GM12878 (cell line): ENCODE data around the gene KDM4D. TPM values are rescaled to one million over a fixed set of nuclear protein-coding genes. Genes with fewer than 3 reads are reported as not detected.

Source experiments
- ATAC-seq: fragments of 200-7000 bp; cut with Tn5 transposase; 3 replicates; pipeline ENCODE4 v1.9.1; 2020; ENCODE audit warnings: mild to moderate bottlenecking, moderate library complexity
- BruUV-seq: library from RNA; stranded (reverse); fragments of 400-500 nt; replicated peaks from 2 replicates; lab custom pipeline; 2021; lab: Mats Ljungman, UMichigan
- CTCF ChIA-PET: fragments of 300-600 bp; sonication (Branson Sonifier 250); formaldehyde crosslinking; extraction: SDS; loops from one replicate; lab custom pipeline; 2021; ENCODE audit warnings: inconsistent platforms; lab: Yijun Ruan, JAX
- POLR2A ChIA-PET: fragments of 350-600 bp; formaldehyde crosslinking; extraction: SDS; loops from one replicate; lab custom pipeline; 2021; ENCODE audit warnings: inconsistent platforms; lab: Charles Lee
- RAD21 ChIA-PET: fragments of 300-600 bp; sonication (Branson Sonifier 250); formaldehyde crosslinking; loops from one replicate; lab custom pipeline; 2023; ENCODE audit warnings: antibody characterized with exemption; ENCODE audit not compliant: unreplicated experiment; lab: Charles Lee
- SMC1A ChIA-PET: fragments of 300-600 bp; sonication (Branson Sonifier 250); formaldehyde crosslinking; loops from one replicate; lab custom pipeline; 2023; ENCODE audit not compliant: unreplicated experiment, uncharacterized antibody; lab: Charles Lee
- DNase-seq: peaks from one replicate; pipeline ENCODE4 v3.0.0-alpha.2; 2011; ENCODE audit warnings: low read depth, low spot score
- FAIRE-seq: peaks from 3 replicates; lab custom pipeline; 2011; peaks lifted over from hg19 to GRCh38; lab: Jason Lieb, UNC
- H2AFZ ChIP-seq: 2 replicates; pipeline ENCODE4 v1.6.0; 2011; ENCODE audit warnings: low read depth, low read length, control low read depth; ENCODE audit not compliant: control insufficient read depth
- H3K27ac ChIP-seq: 2 replicates; pipeline ENCODE4 v1.5.1; 2011; ENCODE audit warnings: control low read depth; ENCODE audit not compliant: control insufficient read depth, insufficient read depth
- H3K27me3 ChIP-seq, 2 experiments: replicated peaks in 1 of 2; 2 replicates each; pipeline versions ENCODE4 v1.6.0 to v1.6.1; 2011; ENCODE audit warnings: low read length in 1 of 2; ENCODE audit not compliant: control insufficient read depth in 2 of 2, insufficient read depth in 2 of 2
- H3K36me3 ChIP-seq, 2 experiments: 2 replicates each; pipeline ENCODE4 v1.5.1; 2011; ENCODE audit warnings: low read length in 1 of 2; ENCODE audit not compliant: control insufficient read depth in 2 of 2, insufficient read depth in 2 of 2
- H3K4me1 ChIP-seq: 2 replicates; pipeline ENCODE4 v1.6.1; 2011; ENCODE audit warnings: mild to moderate bottlenecking, low read length, moderate library complexity, mixed read lengths; ENCODE audit not compliant: control insufficient read depth, insufficient read depth
- H3K4me2 ChIP-seq: 2 replicates; pipeline ENCODE4 v1.6.0; 2011; ENCODE audit warnings: control low read depth; ENCODE audit not compliant: control insufficient read depth, insufficient read depth
- H3K4me3 ChIP-seq: fragments of 200-600 bp; sonication (generic); 2 replicates; pipeline ENCODE4 v1.5.1; 2016
- H3K79me2 ChIP-seq: 2 replicates; pipeline ENCODE4 v1.6.0; 2011; ENCODE audit warnings: low read length; ENCODE audit not compliant: control insufficient read depth, insufficient read depth
- H3K9ac ChIP-seq: 2 replicates; pipeline ENCODE4 v1.8.0; 2011; ENCODE audit warnings: low read length, control low read depth, mixed read lengths; ENCODE audit not compliant: control insufficient read depth, insufficient read depth
- H3K9me3 ChIP-seq: replicated peaks from 3 replicates; pipeline ENCODE4 v1.5.1; 2011; ENCODE audit warnings: mild to moderate bottlenecking, low read length; ENCODE audit not compliant: control insufficient read depth, insufficient read depth
- H4K20me1 ChIP-seq: 2 replicates; pipeline ENCODE4 v1.6.0; 2011; ENCODE audit not compliant: control insufficient read depth, insufficient read depth
- ATF2 ChIP-seq: IDR thresholded peaks from 2 replicates; pipeline ENCODE4 v1.6.1; 2012; ENCODE audit warnings: low read length, inconsistent platforms
- ATF3 ChIP-seq: IDR thresholded peaks from 2 replicates; pipeline ENCODE4 v1.6.1; 2011; ENCODE audit warnings: low read depth, mild to moderate bottlenecking, low read length, moderate library complexity, borderline replicate concordance; ENCODE audit errors: extremely low read depth
- EP300 ChIP-seq, 2 experiments: fragments of 150-350 bp in 1 of 2; IDR thresholded peaks; 2 replicates each; pipeline ENCODE4 v1.6.1; 2011 to 2012; ENCODE audit warnings: low read depth in 2 of 2, low read length in 2 of 2, borderline replicate concordance in 1 of 2, improper control_type of control experiment in 1 of 2, inconsistent platforms in 1 of 2; ENCODE audit not compliant: control insufficient read depth in 1 of 2
- HDAC2 ChIP-seq: fragments of 200-600 bp; sonication (generic); IDR thresholded peaks from 2 replicates; pipeline ENCODE4 v1.6.1; 2017
- JUNB ChIP-seq: IDR thresholded peaks from 2 replicates; pipeline ENCODE4 v1.6.1; 2016; ENCODE audit warnings: antibody characterized with exemption, mild to moderate bottlenecking
- MEF2A ChIP-seq: IDR thresholded peaks from 2 replicates; pipeline ENCODE4 v1.6.1; 2011; ENCODE audit warnings: low read depth, mild to moderate bottlenecking, low read length, moderate library complexity; ENCODE audit not compliant: insufficient read depth
- SREBF2 ChIP-seq: IDR thresholded peaks from 2 replicates; pipeline ENCODE4 v1.6.1; 2012; ENCODE audit warnings: mild to moderate bottlenecking, low read length
- STAT3 ChIP-seq: IDR thresholded peaks from 2 replicates; pipeline ENCODE4 v1.6.1; 2011; ENCODE audit warnings: low read depth, low read length, improper control_type of control experiment
- ZBED1 ChIP-seq: IDR thresholded peaks from 2 replicates; pipeline ENCODE4 v1.6.1; 2016; ENCODE audit warnings: borderline replicate concordance
- WGBS: methylation state at CpG from one replicate; pipeline ENCODE4 v1.1.6; 2016; ENCODE audit warnings: low lambda C conversion rate; ENCODE audit not compliant: insufficient replicate concordance, insufficient coverage; ENCODE audit errors: missing lambda C conversion rate; 5-methylcytosine and 5-hydroxymethylcytosine counted together
- in situ Hi-C: fragments of 300-500 bp; cut with MboI; formaldehyde crosslinking; loops from 9 replicates; pipeline ENCODE4 v1.14.3; 2018; ENCODE audit warnings: mixed read lengths
- intact Hi-C: fragments of 100-400 bp; cut with micrococcal nuclease; formaldehyde crosslinking; loops from one replicate; pipeline ENCODE4 v1.14.2; 2022; ENCODE audit not compliant: unreplicated experiment
- polyA plus RNA-seq, 11 experiments: library from polyadenylated mRNA; depleted of rRNA in 4 of 11; unstranded in 6 of 11; stranded (reverse) in 5 of 11; fragments of >200 nt; fragmentation: Nextera tagmentation in 4 of 11; fragmentation: Illumina TruSeq in 1 of 11; extraction: Ambion mirVana in 4 of 11; extraction: Trizol in 1 of 11; gene quantifications; 1 replicate in 1 of 11; 2 replicates in 10 of 11; pipeline versions ENCODE4 v1.2.1 to v1.2.3, GENCODE V29; 2011 to 2016; ENCODE audit warnings: inconsistent platforms in 2 of 11, missing spikeins in 2 of 11, low read depth in 1 of 11
- total RNA-seq, 4 experiments: library from RNA; depleted of rRNA in 3 of 4; stranded (reverse); fragments of >200 nt in 3 of 4; fragmentation: Illumina TruSeq in 1 of 4; extraction: Trizol in 1 of 4; gene quantifications; 2 replicates each; pipeline versions ENCODE4 v1.2.1 to v1.2.3, GENCODE V29; 2013 to 2021

Gene KDM4D
- total and polyA plus RNA-seq, 10 of the 15 experiments (the other 5 are each of a cell fraction or from before 2014, with no cell fraction given): 0.63 to 2.6 (median 1.3) TPM

DNA sequence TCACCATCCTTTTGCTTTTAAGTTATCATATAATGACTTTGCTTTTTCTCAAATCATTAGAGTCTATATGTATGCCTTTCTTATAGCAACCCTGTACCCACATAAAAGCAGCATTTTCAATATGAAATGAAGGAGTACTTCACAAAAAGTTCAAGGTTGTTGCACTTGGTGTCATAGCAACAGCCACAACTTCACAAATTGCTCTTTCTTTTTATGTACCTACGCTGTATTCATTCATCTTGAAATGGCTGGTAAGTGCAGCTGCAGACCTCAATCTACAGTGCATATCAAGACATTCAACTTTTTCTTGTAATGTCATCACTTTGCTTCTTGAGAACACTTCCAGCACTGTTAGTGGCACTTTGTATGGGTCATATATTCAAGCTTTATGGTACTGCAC is 18.8 kb upstream of the KDM4D start:
- H3K79me2 ChIP-seq: no peaks in the 10 kb centered on the region
- ATAC-seq (no peak), FAIRE-seq (no peak)
- SMC1A ChIA-PET: no interaction called here
- 45% methylated on average over 1 of the region's 1 CpG for WGBS
- H3K4me1 ChIP-seq: no peaks in the 10 kb centered on the region
- H3K36me3 ChIP-seq: 0 out of 4 replicates have a peak, but pooled peaks cover 0 to under 1% of the 10 kb centered on the region in 2 experiments
- no peak overlapping the region for H3K4me2 ChIP-seq
- BruUV-seq: no TSS peak
- no peak overlapping the region for H3K4me3 ChIP-seq
- H4K20me1 ChIP-seq: no peaks in the 10 kb centered on the region
- intact Hi-C loops: no loop called here
- in situ Hi-C loops: no loop called here
- H3K27me3 ChIP-seq: no peaks in the 10 kb centered on the region
- TF ChIP-seq EP300 (IDR thresholded peaks at IDR 0.05; ENCODE audit: borderline replicate concordance in 1 of 2, control insufficient read depth in 1 of 2, low read depth in 2 of 2, low read length in 2 of 2) (no peak), ZBED1 (no peak), STAT3 (no peak), ATF3 (no peak), ATF2 (no peak), MEF2A (no peak), SREBF2 (no peak), HDAC2 (no peak), JUNB (no peak)
- TF ChIP-seq, all 136 proteins: peak for 0
- RAD21 ChIA-PET: no interaction called here
- H3K27ac ChIP-seq: no peak overlapping the region
- no peaks in the 10 kb centered on the region for H3K9me3 ChIP-seq
- CTCF ChIA-PET: no interaction called here
- DNase-seq: no peak
- H2AFZ ChIP-seq: no peak overlapping the region
- POLR2A ChIA-PET: no interaction called here
- H3K9ac ChIP-seq: no peak overlapping the region
